Measurements from ENCODE around the gene BOD1L2.

DNA sequence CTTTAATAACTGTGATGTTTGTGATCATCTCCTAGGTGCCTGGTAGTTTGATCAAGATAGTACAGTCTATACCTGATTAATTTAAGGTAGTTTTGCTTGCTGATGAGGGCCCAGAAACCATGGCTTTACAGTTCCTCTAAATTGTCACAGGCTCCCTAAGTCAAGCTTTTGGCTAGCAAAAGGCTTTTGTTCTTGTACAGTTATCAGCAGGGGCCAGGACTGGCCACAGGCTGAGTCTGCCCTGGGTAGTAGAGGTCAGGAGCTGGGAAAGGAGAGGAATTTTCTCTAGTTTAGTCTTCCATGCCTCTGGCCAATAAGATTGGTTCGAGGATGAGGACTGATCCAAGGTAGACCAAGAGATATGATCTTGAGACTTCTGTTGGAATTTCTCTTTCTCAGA, 3.6 kb upstream of the BOD1L2 start:
- TF ChIP-seq, protein P1, sequence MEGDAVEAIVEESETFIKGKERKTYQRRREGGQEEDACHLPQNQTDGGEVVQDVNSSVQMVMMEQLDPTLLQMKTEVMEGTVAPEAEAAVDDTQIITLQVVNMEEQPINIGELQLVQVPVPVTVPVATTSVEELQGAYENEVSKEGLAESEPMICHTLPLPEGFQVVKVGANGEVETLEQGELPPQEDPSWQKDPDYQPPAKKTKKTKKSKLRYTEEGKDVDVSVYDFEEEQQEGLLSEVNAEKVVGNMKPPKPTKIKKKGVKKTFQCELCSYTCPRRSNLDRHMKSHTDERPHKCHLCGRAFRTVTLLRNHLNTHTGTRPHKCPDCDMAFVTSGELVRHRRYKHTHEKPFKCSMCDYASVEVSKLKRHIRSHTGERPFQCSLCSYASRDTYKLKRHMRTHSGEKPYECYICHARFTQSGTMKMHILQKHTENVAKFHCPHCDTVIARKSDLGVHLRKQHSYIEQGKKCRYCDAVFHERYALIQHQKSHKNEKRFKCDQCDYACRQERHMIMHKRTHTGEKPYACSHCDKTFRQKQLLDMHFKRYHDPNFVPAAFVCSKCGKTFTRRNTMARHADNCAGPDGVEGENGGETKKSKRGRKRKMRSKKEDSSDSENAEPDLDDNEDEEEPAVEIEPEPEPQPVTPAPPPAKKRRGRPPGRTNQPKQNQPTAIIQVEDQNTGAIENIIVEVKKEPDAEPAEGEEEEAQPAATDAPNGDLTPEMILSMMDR (conservative IDR thresholded peaks at IDR 0.05): no peak
- no peak for TF ChIP-seq ZFX (IDR thresholded peaks at IDR 0.05)
